Stimulated activated CD8-positive, alpha-beta memory T cell treated with anti-CD3 and anti-CD28 coated beads, Interleukin-4, amount 100 ng/mL, for 24 hours (primary cell): Measurements from ENCODE around the gene MS4A4E.
"Not testable (repeated sequence)": the region's sequence is repeated elsewhere in the genome, so short reads cannot be mapped to it uniquely, and the experiment has no call there.

Experiments
- DNase-seq: peaks from one replicate; pipeline ENCODE4 v3.0.0-alpha.2; 2020; ENCODE audit warnings: low read depth

The MS4A4E gene

GRCh38 chr11:60175860-60176275 is 67.1 kb downstream of the MS4A4E start:
- DNase-seq, result no peak

- DNase-seq, result no peak
These were observed 70.9 kb downstream of the MS4A4E start for GRCh38 chr11:60172011-60172410.

- no peak for DNase-seq
These were observed 72.4 kb downstream of the MS4A4E start for GRCh38 chr11:60170566-60170965.

- DNase-seq, result no peak
These were observed 73.5 kb downstream of the MS4A4E start for GRCh38 chr11:60169264-60169915.

- no peak for DNase-seq
These were observed 74.6 kb downstream of the MS4A4E start for GRCh38 chr11:60168306-60168705.

- no peak for DNase-seq
These were observed 77.0 kb downstream of the MS4A4E start for GRCh38 chr11:60165951-60166350.

- no peak for DNase-seq
These were observed 77.4 kb downstream of the MS4A4E start for GRCh38 chr11:60165538-60165937.

- no peak for DNase-seq
These were observed 78.3 kb downstream of the MS4A4E start for GRCh38 chr11:60164550-60165075.

GRCh38 chr11:60161766-60162165 is 81.2 kb downstream of the MS4A4E start:
- DNase-seq, result no peak

GRCh38 chr11:60161107-60161506 is 81.8 kb downstream of the MS4A4E start:
- no peak for DNase-seq

- DNase-seq, result no peak
These were observed 83.1 kb downstream of the MS4A4E start for GRCh38 chr11:60159868-60160267.

- DNase-seq, result no peak
These were observed 83.7 kb downstream of the MS4A4E start for GRCh38 chr11:60159284-60159683.

GRCh38 chr11:60158636-60159035 is 84.3 kb downstream of the MS4A4E start:
- no peak for DNase-seq

- DNase-seq, result no peak
These were observed 87.0 kb downstream of the MS4A4E start for GRCh38 chr11:60155931-60156330.

- DNase-seq, result not testable (repeated sequence)
These were observed 90.2 kb downstream of the MS4A4E start for GRCh38 chr11:60152727-60153126.

- DNase-seq, result no peak
These were observed 92.7 kb downstream of the MS4A4E start for GRCh38 chr11:60150279-60150678.
